ENCODE results near the gene DIO1. TPM values are rescaled to one million over a fixed set of nuclear protein-coding genes. Genes with fewer than 3 reads are reported as not detected.

Gene DIO1
- total RNA-seq, 1 experiment from 2014 or later: not detected

GRCh38 chr1:53919675-53920066 is 25.7 kb downstream of the DIO1 start:
- BruUV-seq (replicated peaks): no TSS peak
- Histone ChIP-seq H3K79me2 (ENCODE audit: low read depth) (no peaks in the 10 kb centered on the region), H4K20me1 (ENCODE audit: insufficient read depth) (no peaks in the 10 kb centered on the region), H3K9me2 (ENCODE audit: insufficient read depth) (no peaks in the 10 kb centered on the region), H3K27ac (peak overlapping the region; percentile 27), H3F3A (ENCODE audit: insufficient read depth, low read depth) (peaks cover 19% of the 10 kb centered on the region; the same call in 1 of the 2 replicates), H3K4me1 (replicated peaks; ENCODE audit: insufficient read depth) (peaks cover 8% of the 10 kb centered on the region; the same call in 1 of the 2 replicates), H2AFZ (no peak overlapping the region), H3K9me3 (ENCODE audit: insufficient read depth, low read depth) (no peaks in the 10 kb centered on the region), H3K4me3 (no peak overlapping the region), H3K4me2 (no peak overlapping the region; the same call in 1 of the 2 replicates), H3K36me3 (ENCODE audit: low read depth) (0 out of 2 replicates have a peak, but pooled peaks cover 13% of the 10 kb centered on the region), H3K27me3 (ENCODE audit: insufficient read depth, low read depth) (no peaks in the 10 kb centered on the region)
- POLR2A ChIA-PET (ENCODE audit: unreplicated experiment): interaction anchor here (0.6 kb wide), 1 partner anchor 24 kb away, joined by 3 read pairs; no protein-coding TSS in a partner anchor
- DNase-seq: no peak
- TF ChIP-seq EZH2 (IDR thresholded peaks at IDR 0.05; ENCODE audit: low read depth) (no peak), CTCF (conservative IDR thresholded peaks at IDR 0.05) (no peak)
- intact Hi-C loops (cut with micrococcal nuclease; ENCODE audit: unreplicated experiment): no loop called here
- CTCF ChIA-PET: no interaction called here

GRCh38 chr1:53927376-53927881 is 33.4 kb downstream of the DIO1 start:
- H3F3A ChIP-seq (ENCODE audit: insufficient read depth, low read depth): 0 out of 2 replicates have a peak, but pooled peaks cover 12% of the 10 kb centered on the region
- BruUV-seq (replicated peaks): no TSS peak
- H3K36me3 ChIP-seq (ENCODE audit: low read depth): peaks cover 34% of the 10 kb centered on the region
- TF ChIP-seq CTCF (conservative IDR thresholded peaks at IDR 0.05) (no peak), EZH2 (IDR thresholded peaks at IDR 0.05; ENCODE audit: low read depth) (no peak)
- no peaks in the 10 kb centered on the region for H3K27me3 ChIP-seq (ENCODE audit: insufficient read depth, low read depth)
- no peak overlapping the region for H2AFZ ChIP-seq
- CTCF ChIA-PET: no interaction called here
- POLR2A ChIA-PET (ENCODE audit: unreplicated experiment): no interaction called here
- H3K4me3 ChIP-seq: no peak overlapping the region
- no peaks in the 10 kb centered on the region for H3K9me2 ChIP-seq (ENCODE audit: insufficient read depth)
- H3K4me2 ChIP-seq: no peak overlapping the region
- no peak overlapping the region for H3K27ac ChIP-seq
- no peaks in the 10 kb centered on the region for H3K4me1 ChIP-seq (replicated peaks; ENCODE audit: insufficient read depth)
- no peaks in the 10 kb centered on the region for H4K20me1 ChIP-seq (ENCODE audit: insufficient read depth)
- DNase-seq: no peak
- H3K79me2 ChIP-seq (ENCODE audit: low read depth): no peaks in the 10 kb centered on the region
- intact Hi-C loops (cut with micrococcal nuclease; ENCODE audit: unreplicated experiment): no loop called here
- H3K9me3 ChIP-seq (ENCODE audit: insufficient read depth, low read depth): no peaks in the 10 kb centered on the region; the same call in 1 of the 2 replicates

GRCh38 chr1:53929246-53929960 is 35.4 kb downstream of the DIO1 start:
- peaks cover 35% of the 10 kb centered on the region for H3K36me3 ChIP-seq (ENCODE audit: low read depth)
- no peak overlapping the region for H3K4me2 ChIP-seq
- CTCF ChIA-PET: no interaction called here
- H3K27me3 ChIP-seq (ENCODE audit: insufficient read depth, low read depth): no peaks in the 10 kb centered on the region
- no peaks in the 10 kb centered on the region for H4K20me1 ChIP-seq (ENCODE audit: insufficient read depth)
- BruUV-seq (replicated peaks): no TSS peak
- 0 out of 2 replicates have a peak, but pooled peaks cover 5% of the 10 kb centered on the region for H3F3A ChIP-seq (ENCODE audit: insufficient read depth, low read depth)
- POLR2A ChIA-PET (ENCODE audit: unreplicated experiment): interaction anchor here (0.6 kb wide), 1 partner anchor 9 kb away, joined by 18 read pairs; no protein-coding TSS in a partner anchor
- no peaks in the 10 kb centered on the region for H3K9me2 ChIP-seq (ENCODE audit: insufficient read depth)
- H3K4me3 ChIP-seq: no peak overlapping the region
- H2AFZ ChIP-seq: no peak overlapping the region
- H3K9me3 ChIP-seq (ENCODE audit: insufficient read depth, low read depth): peaks cover 15% of the 10 kb centered on the region
- H3K27ac ChIP-seq: no peak overlapping the region
- no peak for DNase-seq
- intact Hi-C loops (cut with micrococcal nuclease; ENCODE audit: unreplicated experiment): no loop called here
- no peaks in the 10 kb centered on the region for H3K79me2 ChIP-seq (ENCODE audit: low read depth)
- TF ChIP-seq CTCF (conservative IDR thresholded peaks at IDR 0.05) (no peak), EZH2 (IDR thresholded peaks at IDR 0.05; ENCODE audit: low read depth) (no peak)
- no peaks in the 10 kb centered on the region for H3K4me1 ChIP-seq (replicated peaks; ENCODE audit: insufficient read depth)
